Thyroid gland (tissue), 4 donors: ENCODE data around the gene MITF. TPM values are rescaled to one million over a fixed set of nuclear protein-coding genes. Genes with fewer than 3 reads are reported as not detected.

ENCODE experiments used
- DNase-seq, 2 donors: peaks; one replicate each; pipeline ENCODE4 v3.0.0-alpha.2; 2019
- H3K27ac ChIP-seq, 3 donors: fragments of 200-600 bp; sonication (generic); 1 replicate in 2 of 3; 2 replicates in 1 of 3; pipeline ENCODE4 v1.5.1; 2016 to 2019; ENCODE audit warnings: mild to moderate bottlenecking in 1 of 3, moderate library complexity in 1 of 3
- H3K27me3 ChIP-seq: fragments of 200-600 bp; sonication (generic); one replicate; pipeline ENCODE4 v1.5.1; 2019
- H3K36me3 ChIP-seq, 2 donors: fragments of 200-600 bp; sonication (generic); one replicate each; pipeline ENCODE4 v1.5.1; 2016 to 2019
- H3K4me1 ChIP-seq, 2 donors: fragments of 200-600 bp; sonication (generic); one replicate each; pipeline ENCODE4 v1.5.1; 2017 to 2019
- H3K4me3 ChIP-seq, 3 donors: fragments of 200-600 bp; sonication (generic); replicated peaks in 1 of 3; 1 replicate in 2 of 3; 2 replicates in 1 of 3; pipeline ENCODE4 v1.5.1; 2016; ENCODE audit warnings: mild to moderate bottlenecking in 1 of 3
- H3K9me3 ChIP-seq: fragments of 200-600 bp; sonication (generic); one replicate; pipeline ENCODE4 v1.5.1; 2017
- CTCF ChIP-seq, 6 experiments: fragments of 200-600 bp in 3 of 6; fragments of 450-650 bp in 3 of 6; sonication (generic) in 3 of 6; IDR thresholded peaks; one replicate each; pipeline ENCODE4 v1.5.1; 2016 to 2019; ENCODE audit warnings: antibody characterized with exemption in 6 of 6, mild to moderate bottlenecking in 2 of 6, inconsistent platforms in 1 of 6, moderate library complexity in 1 of 6
- POLR2A ChIP-seq, 2 donors: fragments of 450-650 bp; IDR thresholded peaks; one replicate each; pipeline ENCODE4 v1.6.1; 2017; ENCODE audit warnings: antibody characterized with exemption in 2 of 2, mild to moderate bottlenecking in 2 of 2, moderate library complexity in 1 of 2
- WGBS, 2 donors: methylation state at CpG; one replicate each; pipeline ENCODE4 v1.1.5; 2017; 5-methylcytosine and 5-hydroxymethylcytosine counted together
- intact Hi-C: fragments of 100-400 bp; cut with DNase I; formaldehyde crosslinking; loops from one replicate; pipeline ENCODE4 v1.15.1; 2023
- total RNA-seq, 4 donors: library from RNA; depleted of rRNA; stranded (reverse); fragments of >200 nt; gene quantifications; one replicate each; pipeline ENCODE4 v1.2.3, GENCODE V29; 2016

Gene MITF
- total RNA-seq, 4 donors from 2014 or later = 22.4 to 52.1 (median 26.4) TPM

GRCh38 chr3:69806735-69807438, 67.6 kb downstream of the MITF start:
- Histone ChIP-seq H3K4me1 (peaks cover 4 to 9% of the 10 kb centered on the region in 2 donors), H3K27ac (no peak overlapping the region), H3K36me3 (no peaks in the 10 kb centered on the region), H3K4me3 (no peak overlapping the region), H3K27me3 (no peaks in the 10 kb centered on the region), H3K9me3 (no peaks in the 10 kb centered on the region)
- 82 to 84% methylated on average over 1 of the region's 1 CpG for WGBS, 2 donors
- intact Hi-C loops = no loop called here
- DNase-seq = no peak
- TF ChIP-seq CTCF (IDR thresholded peaks at IDR 0.05) = no peak
- no peak for TF ChIP-seq POLR2A (IDR thresholded peaks at IDR 0.05)

GRCh38 chr3:69807674-69808073, 68.4 kb downstream of the MITF start:
- DNase-seq = no peak
- no peaks in the 10 kb centered on the region for H3K27me3 ChIP-seq
- H3K9me3 ChIP-seq = no peaks in the 10 kb centered on the region
- intact Hi-C loops = no loop called here
- H3K4me3 ChIP-seq = no peak overlapping the region
- no peaks in the 10 kb centered on the region for H3K36me3 ChIP-seq
- WGBS, 2 donors = 95 to 97% methylated on average over 1 of the region's 1 CpG
- H3K4me1 ChIP-seq = peaks cover 7 to 13% of the 10 kb centered on the region in 2 donors
- no peak for TF ChIP-seq POLR2A (IDR thresholded peaks at IDR 0.05)
- H3K27ac ChIP-seq = no peak overlapping the region

- intact Hi-C loops = no loop called here
- Histone ChIP-seq H3K36me3 (no peaks in the 10 kb centered on the region), H3K27ac (no peak overlapping the region), H3K9me3 (no peaks in the 10 kb centered on the region), H3K4me1 (peaks cover 7 to 13% of the 10 kb centered on the region in 2 donors), H3K27me3 (no peaks in the 10 kb centered on the region), H3K4me3 (no peak overlapping the region)
- DNase-seq = no peak
- TF ChIP-seq POLR2A (IDR thresholded peaks at IDR 0.05) = no peak
- TF ChIP-seq CTCF (IDR thresholded peaks at IDR 0.05) = no peak
- WGBS, 2 donors = 95 to 98% methylated on average over 1 of the region's 1 CpG
These were observed 70.0 kb downstream of the MITF start for GRCh38 chr3:69809076-69809835.

- H3K9me3 ChIP-seq = no peaks in the 10 kb centered on the region
- no peak for TF ChIP-seq CTCF (IDR thresholded peaks at IDR 0.05)
- no peak for TF ChIP-seq POLR2A (IDR thresholded peaks at IDR 0.05)
- H3K36me3 ChIP-seq = no peaks in the 10 kb centered on the region
- intact Hi-C loops = no loop called here
- peak; percentile 41 to 54 for DNase-seq
- no peaks in the 10 kb centered on the region for H3K27me3 ChIP-seq
- no peak overlapping the region for H3K4me3 ChIP-seq
- no peak overlapping the region for H3K27ac ChIP-seq
- WGBS, 2 donors = 62 to 64% methylated on average over 4 of the region's 4 CpGs
- H3K4me1 ChIP-seq = peaks cover 7 to 13% of the 10 kb centered on the region in 2 donors
These were observed 72.5 kb downstream of the MITF start for GRCh38 chr3:69811452-69812401.

- 52 to 71% methylated on average over 1 of the region's 1 CpG for WGBS, 2 donors
- Histone ChIP-seq H3K36me3 (no peaks in the 10 kb centered on the region), H3K9me3 (no peaks in the 10 kb centered on the region), H3K27me3 (no peaks in the 10 kb centered on the region), H3K4me1 (peaks cover 7 to 13% of the 10 kb centered on the region in 2 donors), H3K4me3 (no peak overlapping the region), H3K27ac (no peak overlapping the region)
- intact Hi-C loops = no loop called here
- DNase-seq = no peak
- TF ChIP-seq POLR2A (IDR thresholded peaks at IDR 0.05) (no peak), CTCF (IDR thresholded peaks at IDR 0.05) (no peak)
These were observed 76.7 kb downstream of the MITF start for GRCh38 chr3:69815970-69816369.
